GM12891 (cell line): ENCODE data around the gene ZNF292.

Source experiments
- POLR2A ChIP-seq: IDR thresholded peaks from 2 replicates; pipeline ENCODE4 v1.6.1; 2011; ENCODE audit warnings: low read depth, low read length, control low read depth
- POLR2AphosphoS5 ChIP-seq: IDR thresholded peaks from 2 replicates; pipeline ENCODE4 v1.6.1; 2011; ENCODE audit warnings: low read depth, low read length, control low read depth
- POU2F2 ChIP-seq: IDR thresholded peaks from 2 replicates; pipeline ENCODE4 v1.6.1; 2011; ENCODE audit warnings: low read depth, mild to moderate bottlenecking, control low read depth, low read length, moderate library complexity
- SPI1 ChIP-seq: IDR thresholded peaks from 2 replicates; pipeline ENCODE4 v1.6.1; 2011; ENCODE audit warnings: low read depth, low read length, control low read depth
- TAF1 ChIP-seq: IDR thresholded peaks from 2 replicates; pipeline ENCODE4 v1.6.1; 2011; ENCODE audit warnings: low read depth, low read length, control low read depth

- TF ChIP-seq POLR2AphosphoS5, result no peak
- no peak for TF ChIP-seq POLR2A
- TF ChIP-seq POU2F2, result no peak
- TF ChIP-seq TAF1, result no peak
- TF ChIP-seq SPI1, result no peak
Measured at GRCh38 chr6:87105823-87106222, 49.5 kb upstream of the ZNF292 start.
